Calu3 (cell line): ENCODE results near the gene HOXB5. TPM values are rescaled to one million over a fixed set of nuclear protein-coding genes. Genes with fewer than 3 reads are reported as not detected.

Experiments used
- BruUV-seq: library from RNA; stranded (reverse); fragments of 400-500 nt; replicated peaks from 2 replicates; lab custom pipeline; 2021; lab: Mats Ljungman, UMichigan
- CTCF ChIA-PET: fragments of 300-600 bp; sonication (Branson Sonifier 250); formaldehyde crosslinking; loops from one replicate; lab custom pipeline; 2022; ENCODE audit warnings: antibody characterized with exemption; lab: Charles Lee
- DNase-seq: peaks from one replicate; pipeline ENCODE4 v3.0.0; 2022
- H3K27ac Mint-ChIP-seq: one replicate; pipeline ENCODE4 v1.8.0; 2022; ENCODE audit warnings: mixed read lengths; ENCODE audit not compliant: unreplicated experiment
- H3K27me3 Mint-ChIP-seq: one replicate; pipeline ENCODE4 v1.8.0; 2022; ENCODE audit warnings: mixed read lengths; ENCODE audit not compliant: unreplicated experiment
- H3K36me3 Mint-ChIP-seq: one replicate; pipeline ENCODE4 v1.8.0; 2022; ENCODE audit warnings: mild to moderate bottlenecking, moderate library complexity, mixed read lengths; ENCODE audit not compliant: insufficient read depth, unreplicated experiment
- H3K4me1 Mint-ChIP-seq: one replicate; pipeline ENCODE4 v1.8.0; 2022; ENCODE audit warnings: mild to moderate bottlenecking, low read depth, mixed read lengths; ENCODE audit not compliant: unreplicated experiment
- H3K4me3 Mint-ChIP-seq: one replicate; pipeline ENCODE4 v1.8.0; 2022; ENCODE audit warnings: mild to moderate bottlenecking, low read depth, moderate library complexity, mixed read lengths; ENCODE audit not compliant: unreplicated experiment
- H3K9me3 Mint-ChIP-seq: one replicate; pipeline ENCODE4 v1.8.0; 2022; ENCODE audit warnings: low read depth, mixed read lengths; ENCODE audit not compliant: unreplicated experiment
- CTCF ChIP-seq: fragments of 200-600 bp; IDR thresholded peaks from one replicate; pipeline ENCODE4 v1.8.0; 2022; ENCODE audit warnings: antibody characterized with exemption; ENCODE audit not compliant: unreplicated experiment
- intact Hi-C: fragments of 100-400 bp; cut with micrococcal nuclease; formaldehyde crosslinking; loops from one replicate; pipeline ENCODE4 v1.10.0; 2022; ENCODE audit not compliant: unreplicated experiment
- total RNA-seq: library from RNA; stranded (reverse); gene quantifications from 2 replicates; pipeline ENCODE4 v1.2.3, GENCODE V29; 2022

HOXB5 gene
- total RNA-seq, 1 experiment from 2014 or later, result 48.5 TPM

- Mint-ChIP-seq H3K27ac (peak overlapping the region; percentile 95), H3K4me3 (peak overlapping the region; percentile 88), H3K4me1 (peaks cover 75% of the 10 kb centered on the region), H3K27me3 (peaks cover 8% of the 10 kb centered on the region), H3K36me3 (peaks cover 96% of the 10 kb centered on the region), H3K9me3 (no peaks in the 10 kb centered on the region)
- DNase-seq, result no peak
- CTCF ChIA-PET, result interaction anchor here (1.0 kb wide), 1 partner anchor 9 kb away, joined by 4 read pairs; no protein-coding TSS in a partner anchor
- BruUV-seq, result no TSS peak
- TF ChIP-seq CTCF, result no peak
- intact Hi-C loops, result no loop called here
Measured at GRCh38 chr17:48597528-48597777, 3.9 kb upstream of the HOXB5 start.

- H3K4me3 Mint-ChIP-seq, result peak overlapping the region; percentile 88
Measured at GRCh38 chr17:48596735-48597527, 3.4 kb upstream of the HOXB5 start.

GRCh38 chr17:48596000-48596734, 2.6 kb upstream of the HOXB5 start:
- DNase-seq, result no peak
- Mint-ChIP-seq H3K4me3 (peak overlapping the region; percentile 88), H3K36me3 (peaks cover 96% of the 10 kb centered on the region), H3K9me3 (no peaks in the 10 kb centered on the region), H3K27ac (peak overlapping the region; percentile 95), H3K27me3 (peaks cover 8% of the 10 kb centered on the region), H3K4me1 (peaks cover 74% of the 10 kb centered on the region)
- CTCF ChIA-PET, result interaction anchor here (0.7 to 0.9 kb wide), 2 partner anchors 91 to 263 kb away, joined by 3 to 4 read pairs; no protein-coding TSS in a partner anchor
- no TSS peak for BruUV-seq
- TF ChIP-seq CTCF, result no peak
- intact Hi-C loops, result no loop called here

More at GRCh38 chr17:48596735-48597527, 3.4 kb upstream of the HOXB5 start:
- TF ChIP-seq CTCF, result no peak
- H3K4me1 Mint-ChIP-seq, result peaks cover 75% of the 10 kb centered on the region
- no peaks in the 10 kb centered on the region for H3K9me3 Mint-ChIP-seq
- BruUV-seq, result no TSS peak
- CTCF ChIA-PET, result interaction anchor here (0.6 kb wide), 1 partner anchor 17 kb away, joined by 3 read pairs; no protein-coding TSS in a partner anchor
- H3K27ac Mint-ChIP-seq, result peak overlapping the region; percentile 95
- DNase-seq, result peak; percentile 64
- H3K27me3 Mint-ChIP-seq, result peaks cover 8% of the 10 kb centered on the region
- H3K36me3 Mint-ChIP-seq, result peaks cover 96% of the 10 kb centered on the region
- intact Hi-C loops, result no loop called here

- H3K27ac Mint-ChIP-seq, result peak overlapping the region; percentile 95
- H3K27me3 Mint-ChIP-seq, result peaks cover 8% of the 10 kb centered on the region
- no peak for TF ChIP-seq CTCF
- peaks cover 74% of the 10 kb centered on the region for H3K4me1 Mint-ChIP-seq
- no TSS peak for BruUV-seq
- CTCF ChIA-PET, result interaction anchor here (0.5 to 1.5 kb wide), 5 partner anchors 49 to 470 kb away, joined by 3 to 5 read pairs (median 3); no protein-coding TSS in a partner anchor
- no peaks in the 10 kb centered on the region for H3K9me3 Mint-ChIP-seq
- intact Hi-C loops, result no loop called here
- H3K4me3 Mint-ChIP-seq, result peak overlapping the region; percentile 88
- peaks cover 96% of the 10 kb centered on the region for H3K36me3 Mint-ChIP-seq
- DNase-seq, result no peak
Measured at GRCh38 chr17:48595278-48595999, 1.9 kb upstream of the HOXB5 start.
